Measurements from ENCODE around the gene CENPB. TPM values are rescaled to one million over a fixed set of nuclear protein-coding genes. Genes with fewer than 3 reads are reported as not detected.

CENPB gene
- total and polyA plus RNA-seq, 5 experiments from 2014 or later, result 1.0 to 48.6 (median 1.7) TPM

GRCh38 chr20:3760655-3761348, 25.7 kb downstream of the CENPB start:
- POLR2A ChIA-PET, result interaction anchor here (1.6 kb wide), 1 partner anchor 26 kb away, joined by 4 read pairs; the partner anchor contains the start of gene CENPB
- peaks cover 11 to 26% (median 18%) of the 10 kb centered on the region in 4 donors for H3K4me1 Mint-ChIP-seq
- no peaks in the 10 kb centered on the region for H3K9me3 Mint-ChIP-seq
- H3K36me3 Mint-ChIP-seq, result peaks cover 0 to 28% (median 0%) of the 10 kb centered on the region in 3 donors
- no peaks in the 10 kb centered on the region for H3K27me3 Mint-ChIP-seq
- DNase-seq, result no peak
- no peak for ATAC-seq
- peak overlapping the region in 1 of 10 donors; percentile 5 for H3K27ac Mint-ChIP-seq
- no peak overlapping the region for H3K4me3 Mint-ChIP-seq

GRCh38 chr20:3759884-3760283, 26.7 kb downstream of the CENPB start:
- Mint-ChIP-seq H3K9me3 (no peaks in the 10 kb centered on the region), H3K27ac (peak overlapping the region in 1 of 10 donors; percentile 55), H3K4me1 (peaks cover 7 to 18% (median 12%) of the 10 kb centered on the region in 4 donors), H3K36me3 (peaks cover 0 to 28% (median 0%) of the 10 kb centered on the region in 3 donors), H3K27me3 (no peaks in the 10 kb centered on the region), H3K4me3 (no peak overlapping the region)
- DNase-seq (no peak), ATAC-seq (no peak)
- POLR2A ChIA-PET, result interaction anchor here (1.6 kb wide), 1 partner anchor 27 kb away, joined by 4 read pairs; the partner anchor contains the start of gene CENPB

GRCh38 chr20:3759316-3759823, 27.2 kb downstream of the CENPB start:
- Mint-ChIP-seq H3K27me3 (no peaks in the 10 kb centered on the region), H3K4me3 (no peak overlapping the region), H3K4me1 (peaks cover 2 to 15% (median 10%) of the 10 kb centered on the region in 4 donors), H3K36me3 (peaks cover 0 to 28% (median 0%) of the 10 kb centered on the region in 3 donors), H3K9me3 (no peaks in the 10 kb centered on the region), H3K27ac (no peak overlapping the region)
- DNase-seq (no peak), ATAC-seq (no peak)
- POLR2A ChIA-PET, result interaction anchor here (1.5 to 1.6 kb wide), 2 partner anchors 8 to 27 kb away, joined by 4 to 5 read pairs; partner anchors contain the start of genes ADISSP and CENPB

- Mint-ChIP-seq H3K27ac (peak overlapping the region in 2 of 10 donors; percentile 3 to 21), H3K4me1 (peaks cover 0 to 12% (median 9%) of the 10 kb centered on the region in 4 donors), H3K36me3 (peaks cover 0 to 28% (median 0%) of the 10 kb centered on the region in 3 donors), H3K27me3 (no peaks in the 10 kb centered on the region), H3K9me3 (no peaks in the 10 kb centered on the region), H3K4me3 (no peak overlapping the region)
- no peak for ATAC-seq
- POLR2A ChIA-PET, result interaction anchor here (0.5 to 1.5 kb wide), 2 partner anchors 9 to 92 kb away, joined by 5 to 9 read pairs; partner anchors contain the start of gene ADISSP
- no peak for DNase-seq
These were observed 28.0 kb downstream of the CENPB start for GRCh38 chr20:3758566-3758965.

- Mint-ChIP-seq H3K27ac (peak overlapping the region in 1 of 10 donors; percentile 16), H3K4me1 (peaks cover 11 to 20% (median 13%) of the 10 kb centered on the region in 4 donors), H3K36me3 (peaks cover 0 to 26% (median 0%) of the 10 kb centered on the region in 3 donors), H3K27me3 (no peaks in the 10 kb centered on the region), H3K4me3 (no peak overlapping the region), H3K9me3 (no peaks in the 10 kb centered on the region)
- ATAC-seq (no peak), DNase-seq (no peak)
- POLR2A ChIA-PET, result interaction anchor here (1.1 kb wide), 1 partner anchor 10 kb away, joined by 3 read pairs; the partner anchor contains the start of gene ADISSP
These were observed 29.3 kb downstream of the CENPB start for GRCh38 chr20:3757268-3757667.

- no peak overlapping the region for H3K4me3 Mint-ChIP-seq
- H3K4me1 Mint-ChIP-seq, result peaks cover 15 to 20% (median 16%) of the 10 kb centered on the region in 4 donors
- no peak overlapping the region for H3K27ac Mint-ChIP-seq
- no peaks in the 10 kb centered on the region for H3K27me3 Mint-ChIP-seq
- POLR2A ChIA-PET, result no interaction called here
- H3K9me3 Mint-ChIP-seq, result no peaks in the 10 kb centered on the region
- no peak for DNase-seq
- peaks cover 0 to 18% (median 0%) of the 10 kb centered on the region in 3 donors for H3K36me3 Mint-ChIP-seq
- no peak for ATAC-seq
These were observed 30.6 kb downstream of the CENPB start for GRCh38 chr20:3755814-3756480.

- Mint-ChIP-seq H3K27ac (no peak overlapping the region), H3K36me3 (peaks cover 0 to 18% (median 0%) of the 10 kb centered on the region in 3 donors), H3K9me3 (no peaks in the 10 kb centered on the region), H3K27me3 (no peaks in the 10 kb centered on the region), H3K4me1 (peaks cover 14 to 18% (median 16%) of the 10 kb centered on the region in 4 donors), H3K4me3 (no peak overlapping the region)
- POLR2A ChIA-PET, result no interaction called here
- DNase-seq, result no peak
- ATAC-seq, result no peak
These were observed 31.3 kb downstream of the CENPB start for GRCh38 chr20:3755269-3755668.

- no peaks in the 10 kb centered on the region for H3K27me3 Mint-ChIP-seq
- peaks cover 0 to 15% (median 0%) of the 10 kb centered on the region in 3 donors for H3K36me3 Mint-ChIP-seq
- no peaks in the 10 kb centered on the region for H3K9me3 Mint-ChIP-seq
- ATAC-seq (no peak), DNase-seq (no peak)
- POLR2A ChIA-PET, result interaction anchor here (1.0 to 2.8 kb wide), 2 partner anchors 14 to 67 kb away, joined by 3 to 12 read pairs; partner anchors contain the start of gene ADISSP
- H3K4me1 Mint-ChIP-seq, result peaks cover 9 to 15% (median 14%) of the 10 kb centered on the region in 4 donors
- no peak overlapping the region for H3K27ac Mint-ChIP-seq
- no peak overlapping the region for H3K4me3 Mint-ChIP-seq
These were observed 32.3 kb downstream of the CENPB start for GRCh38 chr20:3754276-3754630.

GRCh38 chr20:3753501-3754275, 32.9 kb downstream of the CENPB start:
- ATAC-seq (no peak), DNase-seq (no peak)
- no peak overlapping the region for H3K27ac Mint-ChIP-seq
- no peaks in the 10 kb centered on the region for H3K9me3 Mint-ChIP-seq
- no peak overlapping the region for H3K4me3 Mint-ChIP-seq
- H3K27me3 Mint-ChIP-seq, result no peaks in the 10 kb centered on the region
- peaks cover 9 to 15% (median 14%) of the 10 kb centered on the region in 4 donors for H3K4me1 Mint-ChIP-seq
- peaks cover 0 to 15% (median 0%) of the 10 kb centered on the region in 3 donors for H3K36me3 Mint-ChIP-seq
- POLR2A ChIA-PET, result interaction anchor here (1.0 to 2.8 kb wide), 2 partner anchors 14 to 67 kb away, joined by 3 to 12 read pairs; partner anchors contain the start of gene ADISSP

- peak overlapping the region in 1 of 10 donors; percentile 46 for H3K27ac Mint-ChIP-seq
- peaks cover 7 to 15% (median 14%) of the 10 kb centered on the region in 4 donors for H3K4me1 Mint-ChIP-seq
- H3K36me3 Mint-ChIP-seq, result peaks cover 0 to 12% (median 0%) of the 10 kb centered on the region in 3 donors
- no peaks in the 10 kb centered on the region for H3K27me3 Mint-ChIP-seq
- H3K4me3 Mint-ChIP-seq, result peak overlapping the region in 5 of 10 donors; percentile 10 to 81 (median 46)
- POLR2A ChIA-PET, result interaction anchor here (0.6 to 2.8 kb wide), 2 partner anchors 10 to 15 kb away, joined by 3 to 12 read pairs; partner anchors contain the start of gene ADISSP
- no peaks in the 10 kb centered on the region for H3K9me3 Mint-ChIP-seq
- peak; percentile 31 to 77 (median 56) for DNase-seq
- peak; percentile 67 to 75 for ATAC-seq
These were observed 33.4 kb downstream of the CENPB start for GRCh38 chr20:3753098-3753497.

GRCh38 chr20:3752386-3752759, 34.2 kb downstream of the CENPB start:
- POLR2A ChIA-PET, result interaction anchor here (2.8 kb wide), 1 partner anchor 16 kb away, joined by 12 read pairs; the partner anchor contains the start of gene ADISSP
- ATAC-seq, result no peak

More at GRCh38 chr20:3752386-3752759, 34.2 kb downstream of the CENPB start:
- Mint-ChIP-seq H3K4me1 (peaks cover 5 to 15% (median 14%) of the 10 kb centered on the region in 4 donors), H3K4me3 (peak overlapping the region; percentile 46 to 81 (median 70)), H3K27ac (peak overlapping the region in 4 of 10 donors; percentile 51 to 84 (median 68)), H3K27me3 (peaks cover 0 to 5% (median 0%) of the 10 kb centered on the region in 5 donors), H3K9me3 (no peaks in the 10 kb centered on the region), H3K36me3 (peaks cover 0 to 7% (median 0%) of the 10 kb centered on the region in 3 donors)
- DNase-seq, result no peak
